NCI-H460 (cell line): Measurements from ENCODE around the gene ZNF205. TPM values are rescaled to one million over a fixed set of nuclear protein-coding genes. Genes with fewer than 3 reads are reported as not detected.

Experiments used
- DNase-seq: peaks from one replicate; pipeline ENCODE4 v3.0.0-alpha.2; 2016; ENCODE audit warnings: low read depth; ENCODE audit errors: extremely low read depth
- total RNA-seq: library from RNA; depleted of rRNA; stranded (reverse); fragments of >200 nt; shearing (Covaris generic); gene quantifications from 2 replicates; pipeline ENCODE4 v1.2.3, GENCODE V29; 2014

ZNF205 gene
- total RNA-seq, 1 experiment from 2014 or later: 12.0 TPM

DNA sequence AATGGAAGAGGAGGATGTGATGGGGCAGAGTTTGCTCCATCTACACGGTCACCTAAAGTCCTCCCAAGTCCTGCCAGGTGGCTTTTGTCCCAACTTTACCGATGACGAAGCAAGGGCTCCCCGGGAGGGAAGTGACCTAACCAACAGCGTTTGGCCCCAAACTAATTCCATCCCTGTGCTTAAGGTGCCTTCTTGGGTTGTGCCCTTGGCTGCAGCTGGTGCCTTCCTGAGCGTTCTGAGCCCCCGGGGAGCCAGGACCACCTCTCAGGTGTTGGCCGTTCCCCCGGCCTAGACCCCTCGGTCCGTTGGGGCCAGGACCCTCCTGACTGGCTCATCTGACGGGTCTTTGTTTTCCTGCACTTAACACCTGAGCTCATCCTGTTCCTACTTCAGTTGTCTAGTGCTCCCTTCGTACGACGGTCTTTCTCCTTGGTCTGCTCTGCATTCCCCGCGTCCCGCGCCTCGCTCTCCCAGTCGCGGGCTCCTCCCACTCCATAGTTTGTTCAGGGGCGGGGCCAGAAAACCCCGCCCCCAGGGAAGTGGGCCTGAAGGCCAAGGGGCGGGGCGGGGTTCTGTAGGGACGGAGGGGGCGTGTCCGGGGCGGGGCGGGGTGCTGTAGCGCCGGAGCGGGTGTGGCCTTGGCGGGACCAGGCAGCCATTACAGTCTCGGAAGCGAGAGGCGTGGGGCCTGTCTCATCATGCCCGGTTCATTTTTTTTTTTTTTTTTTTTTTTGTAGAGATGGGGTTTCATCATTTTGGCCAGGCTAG is 12.5 kb upstream of the ZNF205 start:
- peak; percentile 90 for DNase-seq

DNA sequence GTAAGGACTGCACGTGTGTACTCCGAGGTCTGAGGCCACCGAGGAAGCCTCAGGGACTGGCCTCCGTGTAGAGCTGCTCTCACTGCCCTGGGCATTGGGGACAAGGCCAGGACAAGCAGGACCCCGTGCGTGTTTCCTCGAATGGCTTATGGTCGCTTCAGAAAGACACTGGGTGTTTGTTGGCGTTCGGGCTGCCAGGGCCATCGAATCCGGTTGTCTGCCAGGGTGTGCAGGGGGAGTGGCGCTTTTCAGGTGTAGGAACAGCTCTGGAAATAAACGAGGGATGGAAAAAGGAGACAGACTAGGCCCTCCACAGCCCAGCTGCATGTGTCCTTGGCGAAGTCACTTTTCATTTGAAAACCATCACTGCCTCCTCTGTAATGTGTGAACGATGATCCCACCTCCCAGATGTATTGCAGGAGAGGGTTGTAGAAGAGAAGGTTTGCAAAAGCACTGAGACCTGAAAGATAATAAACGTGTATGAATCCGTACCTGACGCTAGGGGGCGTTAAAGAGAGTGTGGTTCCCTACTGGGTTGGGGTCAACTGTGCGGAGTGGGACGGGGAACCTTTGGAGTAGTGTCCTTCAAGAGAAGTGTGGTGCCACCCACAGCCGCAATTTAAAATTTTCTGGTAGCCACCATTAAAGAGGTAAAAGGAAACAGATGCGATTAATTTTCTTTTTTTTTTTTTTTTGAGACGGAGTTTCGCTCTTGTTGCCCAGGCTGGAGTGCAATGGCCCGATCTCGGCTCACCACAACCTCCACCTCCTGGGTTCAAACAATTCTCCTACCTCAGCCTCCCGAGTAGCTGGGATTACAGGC is 11.2 kb upstream of the ZNF205 start:
- DNase-seq: peak; percentile 41

DNA sequence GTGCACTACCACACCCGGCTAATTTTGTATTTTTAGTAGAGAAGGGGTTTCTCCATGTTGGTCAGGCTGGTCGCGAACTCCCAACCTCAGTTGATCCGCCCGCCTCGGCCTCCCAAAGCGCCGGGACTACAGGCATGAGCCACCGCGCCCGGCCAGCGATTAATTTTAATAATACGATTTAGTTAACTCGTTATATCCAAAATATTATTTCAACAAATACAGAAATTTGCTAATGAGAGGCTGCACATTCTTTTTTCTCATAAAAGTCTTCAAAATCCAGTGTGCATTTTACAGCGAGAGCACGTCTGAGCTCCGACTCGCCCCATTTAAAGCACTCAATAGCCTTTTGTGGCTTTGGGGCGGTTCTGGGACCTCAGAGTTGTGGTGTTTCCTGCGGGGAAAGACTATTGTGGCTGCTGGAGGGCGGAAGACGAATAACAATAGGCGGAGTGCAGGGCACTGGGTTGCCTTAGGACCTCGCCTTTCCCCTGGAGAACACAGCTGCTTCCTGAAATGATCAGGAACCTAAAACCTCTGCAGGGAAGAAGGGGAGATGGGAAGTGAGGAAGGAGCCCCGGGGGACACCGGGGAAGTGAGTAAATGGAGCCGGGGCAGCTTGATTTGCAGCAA is 10.4 kb upstream of the ZNF205 start:
- no peak for DNase-seq

DNA sequence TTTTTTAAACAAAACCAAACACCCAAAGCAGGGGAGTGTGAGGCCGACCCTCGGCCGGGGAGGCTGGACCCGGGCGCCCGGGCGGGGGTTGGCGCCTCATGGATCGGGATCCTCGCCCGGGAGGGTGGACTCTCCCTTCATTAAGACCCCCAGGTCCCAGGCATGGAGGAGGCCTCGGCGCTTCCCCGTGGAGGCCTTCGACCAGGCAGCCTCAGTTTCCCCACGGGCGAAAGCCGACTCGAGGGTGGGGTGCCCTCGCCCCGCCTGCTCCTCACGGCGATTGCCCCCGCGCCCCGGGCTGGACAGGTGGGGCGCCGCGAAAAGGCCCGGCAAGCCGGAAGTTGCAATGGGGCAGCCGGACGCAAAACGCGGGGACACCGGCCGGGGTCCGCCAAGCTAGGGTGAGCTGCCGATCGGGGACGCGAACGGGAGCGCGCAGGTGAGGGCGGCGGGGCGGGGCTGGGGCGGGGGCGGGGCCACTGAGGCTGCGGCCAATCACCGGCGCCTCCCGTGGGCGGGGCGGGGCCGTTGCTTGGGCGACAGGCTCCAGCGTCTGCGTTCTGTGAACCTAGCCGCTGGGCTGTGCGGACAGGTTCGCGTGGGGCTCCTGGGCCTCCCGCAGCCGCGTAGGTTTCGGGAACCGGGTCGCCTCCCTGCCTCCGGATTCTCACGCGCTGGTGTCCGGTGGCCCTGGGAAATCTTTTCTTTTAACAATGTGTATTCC is 6.0 kb upstream of the ZNF205 start:
- peak; percentile 92 for DNase-seq

DNA sequence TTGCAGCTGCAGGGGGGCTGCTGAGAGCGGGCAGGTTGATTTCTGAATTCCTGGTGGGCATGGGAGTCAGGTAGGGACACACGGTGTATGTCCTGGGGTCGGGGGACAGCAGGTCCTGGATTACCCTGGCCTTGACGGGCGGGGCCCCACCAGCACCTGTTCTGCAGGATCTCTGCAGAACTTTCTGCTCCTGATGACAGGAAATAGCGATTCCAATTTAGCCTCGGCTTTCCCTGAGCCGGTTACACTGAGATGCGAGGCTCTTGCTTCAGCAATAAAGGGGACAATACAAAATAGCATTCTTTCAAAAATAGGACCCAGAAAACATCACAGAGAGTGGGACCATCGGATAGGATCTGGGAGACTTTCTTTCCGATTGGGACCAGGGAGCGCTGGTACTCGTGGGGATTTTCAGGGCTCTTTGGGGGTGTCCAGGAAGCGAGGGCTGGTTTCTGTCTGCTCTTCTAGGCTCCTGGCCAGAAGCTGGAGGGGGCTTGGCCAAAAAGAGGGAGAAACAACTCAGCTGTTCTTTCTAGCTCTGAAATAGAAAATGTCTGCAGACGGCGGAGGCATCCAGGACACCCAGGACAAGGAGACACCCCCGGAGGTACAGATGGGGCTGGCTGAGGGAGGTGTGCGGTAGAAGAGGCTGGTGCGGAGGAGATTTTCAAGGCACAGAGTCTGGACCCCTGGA is 642 bp downstream of the ZNF205 start:
- DNase-seq: no peak

DNA sequence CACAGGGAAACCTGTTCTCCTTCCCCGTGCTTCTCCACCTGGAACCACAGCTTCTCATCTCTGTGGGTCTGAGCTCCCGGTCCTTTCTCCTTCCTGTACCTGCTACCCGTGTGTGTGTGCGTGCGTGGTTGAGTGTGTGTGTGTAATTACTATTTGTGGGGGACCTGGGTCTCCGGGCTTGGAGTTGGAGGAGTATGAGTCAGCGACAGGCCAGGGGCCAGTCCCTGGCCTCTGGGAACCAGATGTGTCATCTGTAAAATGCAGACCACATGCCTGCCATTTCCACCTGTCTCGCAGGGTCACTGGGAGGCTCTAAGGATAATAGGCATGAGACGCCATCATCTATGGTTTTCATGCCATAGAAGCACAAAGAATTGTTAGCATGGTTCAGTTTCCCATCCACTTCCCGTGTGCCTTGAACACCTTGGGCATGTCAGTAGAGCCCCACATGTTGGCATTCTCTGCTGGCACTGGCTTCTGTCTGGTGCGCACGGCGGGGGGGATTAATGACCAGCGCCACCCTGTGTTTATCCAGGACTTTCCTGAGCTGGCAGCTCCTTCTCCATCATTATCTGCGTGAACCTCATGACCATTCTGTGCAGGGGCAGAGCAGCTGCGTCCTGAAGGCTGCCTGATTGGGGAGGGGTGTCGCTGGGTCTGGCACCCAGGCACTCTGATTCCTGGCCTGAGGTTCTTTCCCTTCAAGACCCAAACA is 1.5 kb downstream of the ZNF205 start:
- DNase-seq: no peak

DNA sequence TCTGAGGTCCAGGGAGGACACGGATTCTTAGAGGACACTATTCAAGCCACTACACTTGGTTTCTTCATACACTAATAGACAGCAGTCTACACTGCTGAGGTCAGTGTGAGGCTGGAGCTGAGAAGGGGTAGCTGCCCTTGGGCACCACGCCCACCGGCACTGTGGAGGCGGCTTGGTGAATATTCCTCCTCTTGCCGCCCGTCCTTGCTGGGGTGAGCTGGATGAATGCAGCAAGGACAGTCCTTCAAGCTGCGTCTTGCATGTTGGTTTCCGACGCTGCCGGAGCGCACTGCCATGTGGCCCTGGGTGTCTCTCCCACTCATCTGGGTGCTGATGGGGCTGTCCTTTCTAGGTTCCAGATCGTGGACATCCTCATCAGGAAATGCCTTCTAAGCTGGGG is 2.6 kb downstream of the ZNF205 start:
- no peak for DNase-seq

DNA sequence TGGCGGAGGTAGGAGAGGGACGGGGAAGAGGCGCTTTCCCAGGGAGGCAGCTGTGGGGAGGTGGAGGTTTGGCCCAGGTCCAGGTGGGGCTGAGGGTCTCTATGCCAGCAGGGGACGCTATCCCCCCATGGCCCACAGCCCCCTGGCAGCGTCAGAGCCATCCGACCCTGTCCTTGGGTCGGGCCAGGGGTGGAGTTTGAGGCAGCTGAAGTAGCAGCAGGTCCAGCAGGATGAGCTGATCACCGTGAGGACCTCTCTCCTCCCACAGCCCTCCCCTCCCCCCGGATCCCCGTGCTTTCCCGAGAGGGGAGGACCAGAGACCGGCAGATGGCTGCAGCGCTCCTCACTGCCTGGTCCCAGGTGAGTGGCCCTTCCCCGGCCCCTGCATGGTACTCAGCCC is 3.2 kb downstream of the ZNF205 start:
- no peak for DNase-seq

DNA sequence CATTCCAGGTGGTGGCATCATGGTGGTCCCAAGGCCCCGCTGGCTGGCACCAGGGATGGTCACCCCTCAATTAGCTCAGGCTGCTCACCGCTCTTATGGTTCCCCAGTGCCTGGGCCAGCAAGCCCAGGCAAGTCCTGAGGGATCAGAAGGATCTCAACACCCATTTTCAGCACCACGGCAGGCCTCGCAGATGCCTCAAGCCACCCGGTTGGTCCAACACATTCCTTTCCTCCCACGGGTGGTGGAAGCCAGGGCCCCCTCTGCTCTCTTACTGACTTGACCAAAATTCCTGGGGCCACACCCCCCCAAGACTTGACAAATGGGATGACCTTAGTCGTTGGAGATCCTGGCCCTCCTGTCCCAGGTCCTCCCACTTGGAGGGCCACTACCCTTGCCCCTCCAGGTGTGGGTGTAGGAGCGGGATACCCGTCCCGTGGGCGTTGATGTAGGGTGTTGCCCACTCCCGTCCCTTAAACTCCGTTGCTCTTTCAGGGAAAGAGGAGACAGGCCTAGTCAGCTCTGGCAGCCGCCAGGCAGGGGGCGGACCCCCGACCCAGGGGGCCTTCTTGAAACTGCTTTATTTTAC is 5.9 kb downstream of the ZNF205 start:
- DNase-seq: no peak

DNA sequence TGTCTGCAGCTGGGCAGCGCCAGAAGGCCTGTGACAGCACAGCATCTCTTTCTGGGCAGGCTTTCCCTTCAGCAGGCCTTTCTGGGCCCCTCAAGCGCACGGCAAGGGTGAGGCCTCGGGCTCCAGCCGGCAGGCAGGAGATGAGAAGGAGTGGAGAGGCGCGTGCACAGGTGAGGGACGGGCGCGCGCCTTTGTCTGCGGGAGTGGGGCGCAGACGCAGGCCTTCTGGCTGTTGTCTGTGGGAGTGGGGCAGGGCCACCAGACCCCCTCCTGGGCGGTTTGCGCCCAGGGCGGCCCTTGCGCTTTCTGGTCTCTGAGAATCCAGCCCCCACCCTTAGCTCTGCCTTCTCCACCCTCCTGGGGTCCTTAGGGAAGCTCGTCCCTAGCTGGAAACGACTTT is 6.5 kb downstream of the ZNF205 start:
- DNase-seq: no peak

DNA sequence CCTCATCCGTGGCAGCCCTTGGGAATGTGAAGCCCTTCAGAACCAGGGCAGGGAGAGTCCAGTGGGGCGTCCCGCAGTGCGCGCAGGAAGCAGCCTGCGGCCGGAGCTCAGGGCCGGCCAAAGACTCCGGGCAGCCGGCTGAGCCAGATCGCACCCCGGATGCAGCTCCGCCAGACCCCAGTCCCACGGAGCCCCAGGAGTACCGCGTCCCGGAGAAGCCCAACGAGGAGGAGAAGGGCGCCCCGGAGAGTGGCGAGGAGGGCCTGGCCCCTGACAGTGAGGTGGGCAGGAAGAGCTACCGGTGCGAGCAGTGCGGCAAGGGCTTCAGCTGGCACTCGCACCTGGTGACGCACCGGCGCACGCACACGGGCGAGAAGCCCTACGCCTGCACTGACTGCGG is 6.9 kb downstream of the ZNF205 start:
- DNase-seq: no peak

DNA sequence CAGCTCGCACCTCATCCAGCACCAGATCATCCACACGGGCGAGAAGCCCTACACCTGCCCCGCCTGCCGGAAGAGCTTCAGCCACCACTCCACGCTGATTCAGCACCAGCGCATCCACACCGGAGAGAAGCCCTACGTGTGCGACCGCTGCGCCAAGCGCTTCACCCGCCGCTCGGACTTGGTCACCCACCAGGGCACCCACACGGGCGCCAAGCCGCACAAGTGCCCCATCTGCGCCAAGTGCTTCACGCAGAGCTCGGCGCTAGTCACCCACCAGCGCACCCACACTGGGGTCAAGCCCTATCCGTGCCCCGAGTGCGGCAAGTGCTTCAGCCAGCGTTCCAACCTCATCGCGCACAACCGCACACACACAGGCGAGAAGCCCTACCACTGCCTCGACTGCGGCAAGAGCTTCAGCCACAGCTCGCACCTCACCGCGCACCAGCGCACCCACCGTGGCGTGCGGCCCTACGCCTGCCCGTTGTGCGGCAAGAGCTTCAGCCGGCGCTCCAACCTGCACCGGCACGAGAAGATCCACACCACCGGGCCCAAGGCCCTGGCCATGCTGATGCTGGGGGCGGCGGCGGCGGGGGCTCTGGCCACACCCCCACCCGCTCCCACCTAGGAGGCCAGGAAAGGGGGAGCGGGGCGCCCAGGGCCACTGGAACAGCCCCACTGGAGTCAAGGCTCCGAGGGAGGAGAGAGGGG is 7.5 kb downstream of the ZNF205 start:
- no peak for DNase-seq

DNA sequence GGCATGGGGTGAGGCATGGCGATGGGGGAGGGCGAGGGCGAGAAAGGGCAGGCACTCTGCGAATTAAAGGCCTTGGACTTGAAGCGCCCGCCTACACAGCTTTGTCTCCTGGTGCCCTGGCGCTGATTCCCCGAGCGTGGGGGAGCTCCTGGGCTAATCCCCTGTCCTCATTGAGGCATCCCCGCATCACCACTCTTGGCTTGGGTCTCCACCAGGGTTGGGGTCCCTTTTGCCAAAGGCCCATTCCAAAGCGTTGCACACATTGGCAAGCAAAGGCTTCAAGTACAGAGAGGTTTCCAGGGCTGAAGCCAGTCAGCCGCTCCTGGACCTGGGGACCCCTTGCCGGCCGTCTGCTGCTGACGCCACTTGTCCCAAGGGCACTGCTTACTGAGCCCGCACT is 8.0 kb downstream of the ZNF205 start:
- no peak for DNase-seq

DNA sequence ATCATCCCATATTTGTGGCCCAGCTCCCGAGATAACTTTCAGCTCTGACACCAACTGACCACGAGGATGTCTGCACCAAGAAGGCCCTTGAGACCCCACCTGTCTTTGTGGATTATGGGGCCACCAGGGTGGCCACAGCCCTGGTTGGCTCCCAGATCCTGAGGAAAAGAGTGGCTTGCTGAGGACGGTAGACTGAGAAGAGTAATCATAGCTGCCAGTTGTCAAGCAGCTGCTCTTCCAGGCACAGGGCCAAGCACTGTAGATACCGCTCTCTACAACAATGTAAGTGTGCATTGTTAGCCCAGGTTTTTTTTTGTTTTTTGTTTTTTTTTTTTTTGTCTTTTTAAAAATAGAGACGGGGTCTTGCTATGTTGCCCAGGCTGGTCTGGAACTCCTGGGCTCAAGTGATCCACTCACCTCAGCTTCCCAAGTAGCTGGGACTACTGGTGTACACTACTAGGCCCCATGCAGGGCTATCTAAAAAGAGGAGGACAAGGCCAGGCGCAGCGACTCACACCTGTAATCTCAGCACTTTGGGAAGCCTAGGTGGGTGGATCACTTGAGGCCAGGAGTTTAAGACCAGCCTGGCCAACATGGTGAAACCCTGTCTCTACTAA is 9.6 kb downstream of the ZNF205 start:
- no peak for DNase-seq

DNA sequence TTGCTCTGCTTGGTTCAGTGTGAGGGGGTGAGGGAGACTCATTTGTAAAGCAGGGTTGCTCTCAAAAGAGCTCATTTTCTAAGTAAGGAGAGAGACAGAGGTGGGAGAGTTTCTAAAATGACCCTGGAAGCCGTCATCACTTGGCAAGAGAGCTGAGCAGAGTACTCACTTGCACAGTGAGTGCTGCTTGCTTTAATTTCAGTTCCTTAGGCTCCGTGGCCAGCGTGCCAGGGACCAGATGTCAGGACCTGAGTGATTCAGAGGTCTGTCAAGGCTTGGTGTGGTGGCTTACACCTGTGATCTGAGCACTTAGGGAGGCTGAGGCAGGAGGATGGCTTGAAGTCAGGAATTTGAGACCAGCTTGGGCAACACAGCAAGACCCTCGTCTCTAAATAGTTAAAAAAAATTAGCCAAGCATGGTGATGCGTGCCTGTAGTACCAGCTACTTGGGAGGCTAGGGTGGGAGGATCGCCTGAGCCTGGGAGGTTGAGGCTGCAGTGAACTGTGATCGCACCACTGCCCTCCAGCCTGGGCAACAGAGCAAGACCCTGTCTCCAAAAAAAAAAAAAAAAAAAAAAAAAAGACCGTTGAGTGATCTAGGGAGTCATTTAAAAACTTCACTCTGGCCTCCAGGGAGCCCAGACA is 10.7 kb downstream of the ZNF205 start:
- DNase-seq: no peak

DNA sequence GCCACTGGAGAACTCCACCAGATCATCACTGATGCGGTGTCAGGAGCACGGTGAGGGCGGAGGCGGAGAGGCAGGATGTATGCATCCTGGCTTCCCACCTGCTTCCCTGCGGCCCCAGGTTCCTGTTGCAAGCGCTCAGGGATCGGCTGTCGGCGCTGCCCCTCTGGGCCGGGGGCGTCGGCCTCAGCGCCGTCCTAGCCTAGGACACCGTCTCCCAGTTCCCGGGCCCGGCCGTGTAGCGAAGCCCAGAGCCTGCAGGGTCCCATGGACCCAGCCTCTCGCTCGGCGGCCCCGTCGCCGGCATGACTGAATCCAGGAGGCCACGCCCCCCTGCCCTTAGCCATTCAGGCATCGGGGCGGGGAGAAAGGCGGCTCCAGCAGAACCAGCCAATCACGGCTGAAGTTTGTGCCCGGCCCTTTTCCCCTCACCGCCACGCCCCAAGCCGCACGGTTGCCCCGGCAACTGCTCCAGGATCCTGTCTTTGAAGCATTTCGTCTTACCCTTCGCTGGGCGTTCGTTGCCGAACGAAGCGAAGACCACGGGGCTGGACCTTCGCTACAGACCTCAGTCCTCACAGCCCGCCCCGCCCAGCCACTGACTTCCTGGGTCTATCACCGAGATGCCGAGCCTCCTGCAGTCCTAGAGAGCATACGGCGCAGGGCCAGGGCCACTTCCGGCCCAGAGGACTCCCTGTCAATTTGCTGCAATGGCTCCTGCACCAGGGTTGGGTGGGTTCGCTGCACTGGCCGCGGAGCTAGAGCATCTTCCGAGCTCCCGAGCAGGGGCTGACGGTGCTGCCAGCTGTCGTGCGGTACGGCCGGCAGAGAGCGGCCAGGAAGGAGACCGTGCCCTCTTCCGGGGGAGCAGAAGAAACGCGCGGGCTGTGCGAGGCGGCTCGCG is 11.8 kb downstream of the ZNF205 start:
- peak; percentile 95 for DNase-seq

DNA sequence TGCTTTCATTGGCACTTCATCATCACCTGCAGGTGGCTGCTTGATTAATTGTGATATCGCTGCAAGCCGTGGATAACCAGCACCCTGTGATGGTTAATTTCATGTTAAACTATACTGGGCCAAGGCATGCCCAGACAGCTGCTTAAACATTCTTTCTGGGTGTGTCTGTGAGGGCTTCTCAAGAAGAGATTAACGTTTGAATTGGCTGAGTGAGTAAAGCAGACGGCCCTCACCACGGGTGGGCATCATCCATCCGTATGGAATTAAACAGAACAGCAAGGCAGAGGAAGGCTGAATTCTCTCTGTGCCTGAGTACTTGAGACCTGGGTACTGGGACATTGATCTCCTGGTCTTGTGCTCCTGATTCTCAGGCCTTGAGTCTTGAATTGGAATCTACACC is 15.4 kb downstream of the ZNF205 start:
- DNase-seq: no peak
